Tongue (tissue), 2 donors: ENCODE data around the gene ITGB7. TPM values are rescaled to one million over a fixed set of nuclear protein-coding genes. Genes with fewer than 3 reads are reported as not detected.

Experiments used
- DNase-seq: peaks from one replicate; pipeline ENCODE4 v3.0.0-alpha.2; 2015
- total RNA-seq: library from RNA; depleted of rRNA; stranded (reverse); fragments of >200 nt; gene quantifications from one replicate; pipeline ENCODE4 v1.2.3, GENCODE V29; 2014

Gene ITGB7, protein sequence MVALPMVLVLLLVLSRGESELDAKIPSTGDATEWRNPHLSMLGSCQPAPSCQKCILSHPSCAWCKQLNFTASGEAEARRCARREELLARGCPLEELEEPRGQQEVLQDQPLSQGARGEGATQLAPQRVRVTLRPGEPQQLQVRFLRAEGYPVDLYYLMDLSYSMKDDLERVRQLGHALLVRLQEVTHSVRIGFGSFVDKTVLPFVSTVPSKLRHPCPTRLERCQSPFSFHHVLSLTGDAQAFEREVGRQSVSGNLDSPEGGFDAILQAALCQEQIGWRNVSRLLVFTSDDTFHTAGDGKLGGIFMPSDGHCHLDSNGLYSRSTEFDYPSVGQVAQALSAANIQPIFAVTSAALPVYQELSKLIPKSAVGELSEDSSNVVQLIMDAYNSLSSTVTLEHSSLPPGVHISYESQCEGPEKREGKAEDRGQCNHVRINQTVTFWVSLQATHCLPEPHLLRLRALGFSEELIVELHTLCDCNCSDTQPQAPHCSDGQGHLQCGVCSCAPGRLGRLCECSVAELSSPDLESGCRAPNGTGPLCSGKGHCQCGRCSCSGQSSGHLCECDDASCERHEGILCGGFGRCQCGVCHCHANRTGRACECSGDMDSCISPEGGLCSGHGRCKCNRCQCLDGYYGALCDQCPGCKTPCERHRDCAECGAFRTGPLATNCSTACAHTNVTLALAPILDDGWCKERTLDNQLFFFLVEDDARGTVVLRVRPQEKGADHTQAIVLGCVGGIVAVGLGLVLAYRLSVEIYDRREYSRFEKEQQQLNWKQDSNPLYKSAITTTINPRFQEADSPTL
- total RNA-seq, result 1.2 TPM

GRCh38 chr12:53207042-53207441 lies at the start of gene ITGB7:
Gene ITGB7, minus strand, starts transcription at chr12:53207251. Its CDS starts 6,808 bp downstream, at chr12:53200443.
- no peak for DNase-seq

- DNase-seq, result no peak
Measured at GRCh38 chr12:53255996-53256395, 48.9 kb upstream of the ITGB7 start.

- DNase-seq, result no peak
Measured at GRCh38 chr12:53254816-53255545, 47.9 kb upstream of the ITGB7 start.

GRCh38 chr12:53253298-53253697 lies 46.2 kb upstream of the ITGB7 start:
- no peak for DNase-seq

DNA sequence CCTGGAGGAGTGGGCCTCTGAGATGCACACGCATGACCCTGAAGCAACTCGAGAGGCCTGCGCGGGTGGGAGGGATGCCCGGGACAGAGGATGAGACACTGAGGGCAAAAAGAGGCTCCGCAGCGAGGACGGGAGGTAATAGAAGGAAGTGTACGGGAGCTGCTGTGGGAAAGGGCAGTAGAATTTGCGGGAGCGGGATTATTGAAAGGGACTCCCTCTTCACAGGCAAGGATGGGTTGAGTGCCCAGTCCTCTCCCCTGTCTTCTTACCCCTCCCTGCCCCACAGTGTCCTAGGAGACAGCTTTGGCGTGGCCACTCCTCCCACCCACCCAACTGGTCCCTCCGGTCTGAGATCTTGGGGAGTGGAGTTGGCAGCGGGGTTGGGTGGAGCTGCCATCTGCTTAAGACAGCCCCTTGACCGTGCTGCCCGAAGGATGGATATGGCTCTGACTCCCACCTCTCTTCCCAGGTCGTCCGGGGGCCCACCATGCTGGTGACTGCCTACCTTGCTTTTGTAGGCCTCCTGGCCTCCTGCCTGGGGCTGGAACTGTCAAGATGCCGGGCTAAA lies 45.4 kb upstream of the ITGB7 start:
- no peak for DNase-seq

DNA sequence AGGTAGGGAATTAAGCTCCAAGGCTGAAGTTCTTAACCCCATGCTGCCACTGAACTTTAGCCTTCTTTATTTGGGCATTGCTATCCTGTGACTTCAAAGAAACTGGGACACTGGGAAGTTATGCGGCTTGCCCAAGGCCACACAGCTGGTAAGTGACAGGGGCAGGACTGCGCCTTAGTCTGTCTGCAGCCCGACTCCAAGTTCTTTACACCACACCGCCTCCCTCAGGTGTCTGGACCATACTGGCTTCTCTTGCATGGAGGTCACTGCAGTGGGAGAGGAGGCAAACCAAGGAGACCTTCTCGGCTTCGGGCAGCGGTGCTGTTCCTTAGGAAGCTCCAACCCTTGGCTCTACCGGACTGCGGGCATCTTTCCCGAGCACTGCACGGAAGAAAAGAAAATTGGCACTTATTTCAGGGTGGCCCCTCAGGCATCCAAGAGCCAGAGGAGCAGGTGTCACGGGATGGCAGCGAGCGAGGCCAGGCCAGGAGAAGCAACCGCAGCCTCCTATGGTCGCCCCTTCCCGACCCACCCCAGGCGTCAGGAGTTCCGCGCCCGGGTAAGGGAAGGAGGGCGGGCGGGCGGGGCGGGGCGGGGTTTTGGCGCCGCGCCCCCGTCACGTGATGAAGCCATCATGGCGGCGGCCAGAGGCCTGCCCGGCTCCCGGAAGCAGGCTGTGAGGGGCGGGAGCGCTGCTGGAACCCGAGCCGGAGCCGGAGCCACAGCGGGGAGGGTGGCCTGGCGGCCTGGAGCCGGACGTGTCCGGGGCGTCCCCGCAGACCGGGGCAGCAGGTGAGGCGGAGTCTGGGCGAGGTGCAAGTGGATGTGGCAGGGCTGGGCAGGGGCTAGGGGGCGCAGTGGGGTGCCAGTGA lies 44.7 kb upstream of the ITGB7 start:
- DNase-seq, result peak; percentile 91

DNA sequence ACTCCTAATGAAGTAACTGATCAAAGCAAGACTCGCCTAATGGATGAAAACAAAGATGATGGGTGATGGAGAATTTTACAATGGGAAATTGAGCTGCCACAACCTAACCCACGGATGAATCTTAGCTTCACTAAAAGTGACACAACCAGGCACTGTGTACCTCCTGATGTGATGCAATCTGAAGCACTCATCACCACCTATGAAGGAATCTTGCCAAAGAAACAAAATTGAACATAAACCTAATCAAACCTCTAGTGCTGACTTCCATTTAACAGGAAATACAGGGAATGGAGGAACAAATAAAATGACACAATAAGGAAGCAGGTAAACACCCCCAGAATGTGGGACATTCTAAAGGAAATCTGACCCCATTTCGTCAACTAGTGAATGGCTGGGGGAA lies 38.2 kb upstream of the ITGB7 start:
- no peak for DNase-seq

GRCh38 chr12:53244337-53244736 lies 37.3 kb upstream of the ITGB7 start:
- no peak for DNase-seq

DNA sequence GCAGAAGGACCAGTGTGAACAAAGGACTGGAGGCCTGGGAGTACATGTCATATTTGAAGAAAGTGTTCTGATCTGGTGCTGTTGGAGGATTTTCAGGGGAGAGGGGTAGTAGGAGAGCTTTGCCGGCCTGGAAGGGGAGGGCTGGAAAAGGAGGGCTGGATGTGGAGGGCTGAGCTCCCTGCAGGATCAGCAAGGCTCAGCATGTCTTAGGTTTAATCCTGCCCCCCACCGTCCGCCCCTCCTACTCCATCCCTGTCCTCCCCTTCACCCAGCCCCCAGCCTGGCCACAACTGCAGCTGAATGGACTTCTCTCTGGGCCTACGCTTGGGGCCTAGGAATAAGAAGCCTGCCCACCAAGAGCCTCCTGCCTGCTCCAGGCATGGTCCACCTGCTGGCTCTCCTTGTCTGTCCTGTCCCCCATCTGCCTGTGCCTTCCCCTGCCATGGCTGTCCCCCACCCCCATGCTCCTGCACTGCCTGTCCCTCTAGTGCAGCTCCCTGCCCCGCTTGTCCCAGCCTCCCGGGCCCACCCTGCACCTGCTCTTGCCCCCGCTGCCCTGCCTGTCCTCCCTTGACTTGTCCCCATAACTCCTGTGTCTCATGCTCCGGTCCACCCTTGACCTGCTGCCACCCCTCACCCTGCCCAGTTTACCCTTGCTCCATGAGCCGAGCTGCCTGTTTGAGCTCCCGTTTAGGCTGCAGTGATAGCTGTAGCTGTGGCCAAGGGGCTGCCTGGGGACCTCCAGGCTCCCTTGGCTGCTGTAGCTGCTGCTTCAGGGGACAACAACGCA lies 34.8 kb upstream of the ITGB7 start:
- peak; percentile 25 for DNase-seq

GRCh38 chr12:53239643-53240258 lies 32.7 kb upstream of the ITGB7 start:
- DNase-seq, result no peak

DNA sequence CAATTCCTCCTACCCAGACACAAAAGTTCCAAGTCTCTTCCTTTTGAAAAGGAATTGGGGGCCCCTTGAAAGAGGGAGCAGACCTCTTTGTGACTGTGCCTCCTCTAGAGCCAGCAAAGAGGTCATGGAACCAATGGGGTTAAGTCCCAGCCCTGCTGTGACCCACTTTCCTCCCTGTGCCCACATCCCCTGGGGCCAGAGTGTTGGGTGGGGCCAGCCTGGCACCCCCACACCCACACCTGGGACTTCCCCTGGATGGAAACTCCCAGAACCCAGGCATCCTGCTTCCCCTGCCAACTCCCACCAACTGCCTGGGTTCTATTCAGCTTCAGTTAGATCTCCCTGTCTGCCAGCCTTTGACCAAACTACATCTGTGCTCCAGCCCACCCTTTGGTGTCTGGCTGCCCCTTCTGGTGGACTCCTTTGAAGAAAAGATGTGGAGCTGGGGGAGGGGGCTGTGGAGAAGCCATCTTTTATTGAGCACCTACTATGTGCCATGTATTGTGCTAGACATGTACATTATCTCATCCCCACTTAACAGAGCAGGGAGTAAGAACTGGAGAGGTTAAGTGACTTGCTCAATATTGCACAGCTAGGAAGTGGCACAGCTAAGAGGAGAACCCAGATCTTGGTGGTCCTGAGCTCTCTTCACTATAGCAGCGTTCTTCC lies 29.5 kb upstream of the ITGB7 start:
- DNase-seq, result no peak

DNA sequence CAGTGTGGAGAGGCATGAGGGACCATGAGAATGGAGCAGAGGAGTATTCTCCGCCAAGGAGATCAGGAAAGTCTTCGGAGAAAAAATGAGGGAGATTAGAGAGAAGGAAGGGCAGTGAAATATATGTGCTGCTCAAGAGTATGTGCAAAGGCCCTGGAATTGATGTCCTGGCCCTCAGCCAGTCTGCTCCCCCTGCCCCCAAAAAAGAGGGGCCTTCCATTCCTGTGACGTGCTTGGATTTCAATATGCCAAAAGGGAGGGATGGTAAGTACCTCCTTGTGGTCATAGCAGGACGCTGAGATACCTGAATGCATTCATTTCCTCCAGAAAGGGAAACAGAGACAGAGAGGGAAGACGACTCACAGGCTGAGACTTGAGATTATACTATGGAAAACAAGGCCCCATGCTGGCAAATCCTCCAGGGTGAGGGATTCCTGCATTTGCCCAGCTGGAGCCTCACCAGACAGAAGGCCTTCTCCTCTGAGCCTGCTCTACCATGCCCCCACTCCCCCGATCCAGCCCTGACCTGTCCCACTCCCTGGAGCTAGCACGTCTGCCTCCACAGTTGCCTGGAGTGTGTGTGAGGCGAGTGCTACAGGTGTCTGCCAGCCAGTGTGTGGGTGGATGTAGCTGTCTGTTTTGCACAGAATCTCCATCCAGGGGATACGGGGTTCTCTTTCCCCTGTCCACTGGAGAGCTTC lies 28.8 kb upstream of the ITGB7 start:
- DNase-seq, result no peak

GRCh38 chr12:53235164-53235563 lies 28.1 kb upstream of the ITGB7 start:
- DNase-seq, result no peak

GRCh38 chr12:53234271-53234914 lies 27.3 kb upstream of the ITGB7 start:
- DNase-seq, result peak; percentile 78

GRCh38 chr12:53233671-53234121 lies 26.6 kb upstream of the ITGB7 start:
- peak; percentile 35 for DNase-seq

GRCh38 chr12:53232646-53233461 lies 25.8 kb upstream of the ITGB7 start:
- peak; percentile 73 for DNase-seq

DNA sequence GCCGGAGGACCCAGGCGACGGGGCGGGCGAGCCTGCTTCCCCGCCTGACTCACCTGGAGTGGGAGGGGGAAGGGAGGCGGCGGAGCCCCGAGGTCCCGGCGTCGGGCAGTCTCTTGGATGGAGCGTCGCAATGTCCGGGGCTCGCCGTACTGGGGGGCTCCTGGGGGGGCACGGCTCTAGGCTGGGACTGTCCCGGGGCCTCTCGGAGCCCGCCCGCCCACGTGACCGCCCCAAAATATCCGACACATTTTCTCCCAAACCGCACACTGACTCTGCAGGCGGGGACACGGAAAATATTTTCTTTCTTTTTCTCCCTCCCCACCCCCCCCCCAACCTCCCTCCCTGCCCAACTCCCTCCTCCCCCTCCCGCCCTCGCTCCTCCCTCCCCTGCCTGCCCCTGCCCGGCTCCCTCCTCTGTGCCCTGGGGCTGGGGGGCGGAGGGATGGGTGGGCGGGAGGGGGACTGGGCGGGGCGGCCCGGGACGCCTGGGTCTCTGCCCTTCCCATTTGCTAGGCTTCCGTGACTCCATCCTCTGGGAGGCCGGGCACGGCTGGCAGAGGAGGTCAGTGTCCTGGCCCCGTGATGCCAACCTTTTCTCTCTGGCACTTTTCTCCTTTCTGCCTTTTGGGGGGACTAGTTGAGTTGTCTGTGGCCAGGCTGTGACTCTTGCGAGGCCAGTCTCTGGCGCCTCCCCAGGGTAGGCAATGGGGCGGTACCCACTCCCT lies 25.0 kb upstream of the ITGB7 start, which contains the start of gene RARG:
Gene RARG, minus strand, starts transcription at position 289 of the 725 bp plus-strand sequence. CDS start 4,664 bp downstream, outside the sequence.
- peak; percentile 64 for DNase-seq
